ENCODE data around the gene VPS54. TPM values are rescaled to one million over a fixed set of nuclear protein-coding genes. Genes with fewer than 3 reads are reported as not detected.
"Not testable (repeated sequence)": the region's sequence is repeated elsewhere in the genome, so short reads cannot be mapped to it uniquely, and the experiment has no call there.

VPS54 gene
- total RNA-seq, 3 donors from 2014 or later = 26.9 to 39.8 (median 36.7) TPM

- Histone ChIP-seq H3K27me3 (no peaks in the 10 kb centered on the region), H3K27ac (no peak overlapping the region), H3K4me3 (no peak overlapping the region), H3K36me3 (peaks cover 13% of the 10 kb centered on the region), H3K9me3 (no peaks in the 10 kb centered on the region), H3K4me1 (no peaks in the 10 kb centered on the region)
- TF ChIP-seq POLR2A (IDR thresholded peaks at IDR 0.05) (no peak), CTCF (IDR thresholded peaks at IDR 0.05) (no peak), POLR2AphosphoS5 (IDR thresholded peaks at IDR 0.05) (no peak)
- DNase-seq (ENCODE audit: low spot score in 2 of 2) = no peak
- intact Hi-C loops (cut with DNase I; ENCODE audit: low total_unique reads) = no loop called here
Observed at GRCh38 chr2:63977904-63978303, 41.3 kb downstream of the VPS54 start.

GRCh38 chr2:63976125-63976510, 43.1 kb downstream of the VPS54 start:
- H3K4me1 ChIP-seq = no peaks in the 10 kb centered on the region
- no peaks in the 10 kb centered on the region for H3K27me3 ChIP-seq
- TF ChIP-seq POLR2AphosphoS5 (IDR thresholded peaks at IDR 0.05) (no peak), CTCF (IDR thresholded peaks at IDR 0.05) (no peak), POLR2A (IDR thresholded peaks at IDR 0.05) (no peak)
- H3K9me3 ChIP-seq = no peaks in the 10 kb centered on the region
- peaks cover 13% of the 10 kb centered on the region for H3K36me3 ChIP-seq
- no peak overlapping the region for H3K27ac ChIP-seq
- no peak overlapping the region for H3K4me3 ChIP-seq
- intact Hi-C loops (cut with DNase I; ENCODE audit: low total_unique reads) = no loop called here
- no peak for DNase-seq (ENCODE audit: low spot score in 2 of 2)

GRCh38 chr2:63975437-63976124, 43.6 kb downstream of the VPS54 start:
- DNase-seq (ENCODE audit: low spot score in 2 of 2) = no peak
- TF ChIP-seq POLR2AphosphoS5 (IDR thresholded peaks at IDR 0.05) = no peak
- TF ChIP-seq CTCF (IDR thresholded peaks at IDR 0.05) = no peak
- no peak for TF ChIP-seq POLR2A (IDR thresholded peaks at IDR 0.05)
- intact Hi-C loops (cut with DNase I; ENCODE audit: low total_unique reads) = no loop called here
- no peak overlapping the region for H3K27ac ChIP-seq
- no peak overlapping the region for H3K4me3 ChIP-seq
- no peaks in the 10 kb centered on the region for H3K4me1 ChIP-seq
- H3K9me3 ChIP-seq = no peaks in the 10 kb centered on the region
- peaks cover 11% of the 10 kb centered on the region for H3K36me3 ChIP-seq
- no peaks in the 10 kb centered on the region for H3K27me3 ChIP-seq

GRCh38 chr2:63975036-63975435, 44.2 kb downstream of the VPS54 start:
- not testable (repeated sequence) for H3K9me3 ChIP-seq

GRCh38 chr2:63962186-63962585, 57.0 kb downstream of the VPS54 start:
- TF ChIP-seq POLR2A (IDR thresholded peaks at IDR 0.05) (no peak), POLR2AphosphoS5 (IDR thresholded peaks at IDR 0.05) (no peak), CTCF (IDR thresholded peaks at IDR 0.05) (no peak)
- DNase-seq (ENCODE audit: low spot score in 2 of 2) = no peak
- H3K36me3 ChIP-seq = peaks cover 7% of the 10 kb centered on the region

More at GRCh38 chr2:63975036-63975435, 44.2 kb downstream of the VPS54 start:
- intact Hi-C loops (cut with DNase I; ENCODE audit: low total_unique reads); H3K27me3 ChIP-seq; H3K4me3 ChIP-seq; H3K27ac ChIP-seq; H3K36me3 ChIP-seq; DNase-seq (ENCODE audit: low spot score in 2 of 2); H3K4me1 ChIP-seq: not testable (repeated sequence)

More at GRCh38 chr2:63962186-63962585, 57.0 kb downstream of the VPS54 start:
- H3K4me3 ChIP-seq = no peak overlapping the region
- no peaks in the 10 kb centered on the region for H3K4me1 ChIP-seq
- no peaks in the 10 kb centered on the region for H3K9me3 ChIP-seq
- no peak overlapping the region for H3K27ac ChIP-seq
- intact Hi-C loops (cut with DNase I; ENCODE audit: low total_unique reads) = loop anchor here (5.0 kb wide), 1 partner anchor 170 kb away; no protein-coding TSS in a partner anchor
- no peaks in the 10 kb centered on the region for H3K27me3 ChIP-seq
